Panc1 (cell line): ENCODE measurements around the gene ATP2A3.

ENCODE experiments used
- POLR2AphosphoS5 ChIP-seq: IDR thresholded peaks from 2 replicates; pipeline ENCODE4 v1.6.1; 2012; ENCODE audit warnings: mild to moderate bottlenecking, low read depth, low read length, moderate library complexity
- SIN3A ChIP-seq: IDR thresholded peaks from 2 replicates; pipeline ENCODE4 v1.6.1; 2012; ENCODE audit warnings: low read depth, mild to moderate bottlenecking, low read length, moderate library complexity, borderline replicate concordance; ENCODE audit not compliant: insufficient read depth
- TCF7L2 ChIP-seq: IDR thresholded peaks from 2 replicates; pipeline ENCODE4 v1.6.1; 2011; ENCODE audit warnings: mild to moderate bottlenecking, low read depth, low read length, inconsistent platforms
- TF ChIP-seq, protein P1 (sequence below), 2 experiments: IDR thresholded peaks; 2 replicates each; pipeline ENCODE4 v1.6.1; 2011 to 2012; ENCODE audit warnings: low read depth in 2 of 2, control low read depth in 1 of 2, low read length in 1 of 2, mild to moderate bottlenecking in 1 of 2, moderate library complexity in 1 of 2; ENCODE audit not compliant: insufficient read depth in 1 of 2
- TF ChIP-seq, protein P2 (sequence below): fragments of 450-650 bp; IDR thresholded peaks from 2 replicates; pipeline ENCODE4 v1.5.1; 2017; ENCODE audit warnings: mild to moderate bottlenecking

DNA sequence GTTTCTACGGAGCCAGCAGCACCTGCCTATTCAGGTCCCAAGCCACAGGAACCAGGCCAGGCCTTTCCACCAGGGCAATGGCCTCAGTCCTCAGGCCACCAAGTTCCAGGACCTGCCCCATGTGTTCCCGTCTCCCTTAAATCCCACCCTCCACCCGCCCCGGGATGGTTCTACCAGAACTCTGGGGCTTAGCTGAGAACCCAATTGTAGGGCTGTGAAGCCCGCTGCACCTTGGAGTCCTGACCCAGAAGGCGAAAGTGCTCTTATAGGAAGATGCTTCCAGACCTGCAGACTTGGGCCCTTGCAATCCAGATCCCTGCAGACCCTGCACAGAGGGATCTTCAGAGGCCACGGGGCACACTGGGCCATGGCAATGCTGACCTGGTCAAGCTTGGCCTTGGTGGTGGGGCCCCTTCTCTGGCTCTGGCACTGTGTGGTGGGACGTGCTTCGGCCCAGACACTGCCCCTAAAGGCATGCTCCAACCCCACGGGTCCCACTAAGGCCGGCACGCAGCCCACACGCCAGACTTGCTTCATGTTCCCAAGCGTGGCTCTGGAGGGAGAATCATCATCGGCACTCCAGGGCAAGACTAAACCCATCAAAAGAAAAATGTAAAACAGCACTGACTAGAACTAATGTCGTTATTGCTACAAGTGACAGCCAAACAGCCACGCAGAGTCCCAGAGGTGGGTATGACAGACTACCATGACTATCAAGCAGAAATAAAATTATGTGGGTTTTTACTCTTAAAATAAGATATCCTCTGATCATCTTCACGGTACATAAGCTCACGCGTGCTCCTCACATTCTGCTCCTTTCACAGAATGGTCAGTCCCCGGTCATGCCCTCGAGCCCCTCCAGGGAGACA lies 41.3 kb upstream of the ATP2A3 start:
- TF ChIP-seq, protein P1, sequence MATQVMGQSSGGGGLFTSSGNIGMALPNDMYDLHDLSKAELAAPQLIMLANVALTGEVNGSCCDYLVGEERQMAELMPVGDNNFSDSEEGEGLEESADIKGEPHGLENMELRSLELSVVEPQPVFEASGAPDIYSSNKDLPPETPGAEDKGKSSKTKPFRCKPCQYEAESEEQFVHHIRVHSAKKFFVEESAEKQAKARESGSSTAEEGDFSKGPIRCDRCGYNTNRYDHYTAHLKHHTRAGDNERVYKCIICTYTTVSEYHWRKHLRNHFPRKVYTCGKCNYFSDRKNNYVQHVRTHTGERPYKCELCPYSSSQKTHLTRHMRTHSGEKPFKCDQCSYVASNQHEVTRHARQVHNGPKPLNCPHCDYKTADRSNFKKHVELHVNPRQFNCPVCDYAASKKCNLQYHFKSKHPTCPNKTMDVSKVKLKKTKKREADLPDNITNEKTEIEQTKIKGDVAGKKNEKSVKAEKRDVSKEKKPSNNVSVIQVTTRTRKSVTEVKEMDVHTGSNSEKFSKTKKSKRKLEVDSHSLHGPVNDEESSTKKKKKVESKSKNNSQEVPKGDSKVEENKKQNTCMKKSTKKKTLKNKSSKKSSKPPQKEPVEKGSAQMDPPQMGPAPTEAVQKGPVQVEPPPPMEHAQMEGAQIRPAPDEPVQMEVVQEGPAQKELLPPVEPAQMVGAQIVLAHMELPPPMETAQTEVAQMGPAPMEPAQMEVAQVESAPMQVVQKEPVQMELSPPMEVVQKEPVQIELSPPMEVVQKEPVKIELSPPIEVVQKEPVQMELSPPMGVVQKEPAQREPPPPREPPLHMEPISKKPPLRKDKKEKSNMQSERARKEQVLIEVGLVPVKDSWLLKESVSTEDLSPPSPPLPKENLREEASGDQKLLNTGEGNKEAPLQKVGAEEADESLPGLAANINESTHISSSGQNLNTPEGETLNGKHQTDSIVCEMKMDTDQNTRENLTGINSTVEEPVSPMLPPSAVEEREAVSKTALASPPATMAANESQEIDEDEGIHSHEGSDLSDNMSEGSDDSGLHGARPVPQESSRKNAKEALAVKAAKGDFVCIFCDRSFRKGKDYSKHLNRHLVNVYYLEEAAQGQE (IDR thresholded peaks at IDR 0.05; ENCODE audit: insufficient read depth in 1 of 2, low read depth in 2 of 2, low read length in 1 of 2), result no peak
- TF ChIP-seq, protein P2, sequence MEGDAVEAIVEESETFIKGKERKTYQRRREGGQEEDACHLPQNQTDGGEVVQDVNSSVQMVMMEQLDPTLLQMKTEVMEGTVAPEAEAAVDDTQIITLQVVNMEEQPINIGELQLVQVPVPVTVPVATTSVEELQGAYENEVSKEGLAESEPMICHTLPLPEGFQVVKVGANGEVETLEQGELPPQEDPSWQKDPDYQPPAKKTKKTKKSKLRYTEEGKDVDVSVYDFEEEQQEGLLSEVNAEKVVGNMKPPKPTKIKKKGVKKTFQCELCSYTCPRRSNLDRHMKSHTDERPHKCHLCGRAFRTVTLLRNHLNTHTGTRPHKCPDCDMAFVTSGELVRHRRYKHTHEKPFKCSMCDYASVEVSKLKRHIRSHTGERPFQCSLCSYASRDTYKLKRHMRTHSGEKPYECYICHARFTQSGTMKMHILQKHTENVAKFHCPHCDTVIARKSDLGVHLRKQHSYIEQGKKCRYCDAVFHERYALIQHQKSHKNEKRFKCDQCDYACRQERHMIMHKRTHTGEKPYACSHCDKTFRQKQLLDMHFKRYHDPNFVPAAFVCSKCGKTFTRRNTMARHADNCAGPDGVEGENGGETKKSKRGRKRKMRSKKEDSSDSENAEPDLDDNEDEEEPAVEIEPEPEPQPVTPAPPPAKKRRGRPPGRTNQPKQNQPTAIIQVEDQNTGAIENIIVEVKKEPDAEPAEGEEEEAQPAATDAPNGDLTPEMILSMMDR, result no peak
- TF ChIP-seq SIN3A, result no peak
- no peak for TF ChIP-seq POLR2AphosphoS5
- no peak for TF ChIP-seq TCF7L2
